Ishikawa (cell line): Measurements from ENCODE around the gene MPC2.

Experiments used
- CEBPB ChIP-seq: IDR thresholded peaks from 2 replicates; pipeline ENCODE4 v1.6.1; 2012
- CREB1 ChIP-seq: IDR thresholded peaks from 2 replicates; pipeline ENCODE4 v1.6.1; 2012; ENCODE audit warnings: low read depth
- EGR1 ChIP-seq: IDR thresholded peaks from 2 replicates; pipeline ENCODE4 v1.6.1; 2012
- EP300 ChIP-seq: IDR thresholded peaks from 2 replicates; pipeline ENCODE4 v1.6.1; 2012; ENCODE audit warnings: borderline replicate concordance
- FOXM1 ChIP-seq: IDR thresholded peaks from 2 replicates; pipeline ENCODE4 v1.6.1; 2012; ENCODE audit warnings: low read depth, borderline replicate concordance
- MAX ChIP-seq: IDR thresholded peaks from 2 replicates; pipeline ENCODE4 v1.6.1; 2012
- NFIC ChIP-seq: IDR thresholded peaks from 2 replicates; pipeline ENCODE4 v1.6.1; 2012
- RAD21 ChIP-seq: IDR thresholded peaks from 2 replicates; pipeline ENCODE4 v1.6.1; 2012; ENCODE audit warnings: low read depth
- REST ChIP-seq: IDR thresholded peaks from 2 replicates; pipeline ENCODE4 v1.6.1; 2012; ENCODE audit warnings: low read depth, mild to moderate bottlenecking
- TAF1 ChIP-seq: IDR thresholded peaks from 2 replicates; pipeline ENCODE4 v1.6.1; 2012; ENCODE audit warnings: low read depth, mild to moderate bottlenecking
- TCF12 ChIP-seq: IDR thresholded peaks from 2 replicates; pipeline ENCODE4 v1.6.1; 2012; ENCODE audit warnings: low read depth
- TEAD4 ChIP-seq: IDR thresholded peaks from 2 replicates; pipeline ENCODE4 v1.6.1; 2012
- YY1 ChIP-seq: IDR thresholded peaks from 2 replicates; pipeline ENCODE4 v1.6.1; 2012; ENCODE audit warnings: low read depth
- ZBTB7A ChIP-seq: IDR thresholded peaks from 2 replicates; pipeline ENCODE4 v1.6.1; 2012; ENCODE audit warnings: low read depth
- TF ChIP-seq, protein P1 (sequence below): IDR thresholded peaks from 2 replicates; pipeline ENCODE4 v1.6.1; 2012

MPC2 gene

DNA sequence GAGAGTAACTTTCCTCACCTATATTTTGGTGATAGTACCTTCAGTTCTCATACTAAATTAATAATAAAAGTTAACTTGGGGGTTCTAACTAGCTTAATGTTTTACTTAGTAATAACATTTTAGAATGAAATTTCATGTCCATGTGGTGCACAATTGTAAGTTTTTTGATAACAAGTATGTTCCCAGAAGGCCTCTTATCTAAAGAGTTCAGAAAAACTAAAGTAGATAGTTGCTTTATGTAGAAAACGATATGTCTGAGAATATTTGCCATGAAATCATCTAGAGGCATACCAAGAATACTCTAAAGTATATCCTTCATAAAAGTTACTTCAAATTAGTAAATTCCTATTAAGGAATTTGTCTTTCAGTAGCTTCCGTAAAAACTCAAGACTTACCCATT is 12.8 kb downstream of the MPC2 start:
- TF ChIP-seq CEBPB (no peak), CREB1 (no peak), EGR1 (no peak), EP300 (no peak), RAD21 (no peak), NFIC (no peak), FOXM1 (no peak), TEAD4 (no peak), REST (no peak), TCF12 (no peak), ZBTB7A (no peak), MAX (no peak), TAF1 (no peak), YY1 (no peak)
- TF ChIP-seq, protein P1, sequence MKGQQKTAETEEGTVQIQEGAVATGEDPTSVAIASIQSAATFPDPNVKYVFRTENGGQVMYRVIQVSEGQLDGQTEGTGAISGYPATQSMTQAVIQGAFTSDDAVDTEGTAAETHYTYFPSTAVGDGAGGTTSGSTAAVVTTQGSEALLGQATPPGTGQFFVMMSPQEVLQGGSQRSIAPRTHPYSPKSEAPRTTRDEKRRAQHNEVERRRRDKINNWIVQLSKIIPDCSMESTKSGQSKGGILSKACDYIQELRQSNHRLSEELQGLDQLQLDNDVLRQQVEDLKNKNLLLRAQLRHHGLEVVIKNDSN: no peak

DNA sequence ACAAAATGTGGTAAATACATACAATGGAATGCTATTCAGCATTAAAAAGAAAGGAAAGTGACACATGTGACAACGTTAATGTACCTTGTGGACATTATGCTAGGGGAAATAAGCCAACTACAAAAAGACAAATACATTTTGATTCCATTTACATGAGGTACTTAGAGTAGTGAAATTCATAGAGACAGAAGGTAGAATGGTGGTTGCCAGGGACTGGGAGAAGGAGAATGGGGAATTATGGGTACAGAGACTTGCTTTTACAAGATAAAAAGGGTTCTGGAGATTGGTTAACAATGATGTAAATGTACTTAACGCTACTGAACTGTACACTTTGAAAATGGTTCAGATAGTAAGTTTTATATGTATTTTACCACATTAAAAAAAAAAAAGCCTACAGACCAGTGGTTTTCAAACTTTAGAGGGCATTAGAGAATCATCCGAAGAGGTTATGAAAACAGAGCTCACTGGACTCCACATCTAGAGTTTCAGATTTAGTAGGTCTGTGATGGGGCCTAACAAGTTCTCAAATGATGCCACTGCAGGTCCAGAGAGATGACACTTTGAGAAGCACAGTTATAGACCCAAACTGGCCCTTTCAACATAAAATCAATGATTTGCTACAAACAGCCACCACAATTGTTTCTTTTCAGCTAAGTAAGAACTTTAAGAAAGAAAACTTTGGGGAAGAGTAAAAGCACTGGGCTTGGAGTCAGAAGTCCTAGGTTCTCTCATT is 13.4 kb downstream of the MPC2 start:
- TF ChIP-seq RAD21 (no peak), REST (no peak), FOXM1 (no peak), TAF1 (no peak), NFIC (no peak), TCF12 (no peak), EGR1 (no peak), EP300 (no peak), CREB1 (no peak), CEBPB (no peak), YY1 (no peak), ZBTB7A (no peak), TEAD4 (no peak), MAX (no peak)
- TF ChIP-seq, protein P1: no peak

DNA sequence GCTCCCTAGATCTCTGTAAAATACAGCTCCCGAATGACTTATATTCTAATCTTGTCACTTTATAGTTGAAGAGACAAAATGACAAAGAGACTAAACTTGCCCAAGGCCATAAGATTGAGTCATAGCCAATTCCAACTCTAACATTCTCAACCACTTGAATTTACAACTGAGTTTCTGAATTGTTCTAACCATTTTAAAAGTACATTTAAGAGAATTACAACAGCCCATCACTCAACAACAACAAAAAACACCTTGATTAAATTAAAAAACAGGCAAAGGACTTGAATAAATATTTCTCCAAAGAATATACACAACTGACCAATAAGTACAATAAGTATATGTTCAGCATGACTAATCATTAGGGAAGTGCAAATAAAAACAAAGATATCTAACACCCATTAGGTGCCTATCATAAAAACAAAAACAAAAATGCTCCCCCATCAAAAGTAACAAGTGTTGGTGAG is 14.2 kb downstream of the MPC2 start:
- TF ChIP-seq EGR1 (no peak), RAD21 (no peak), REST (no peak), TCF12 (no peak), TAF1 (no peak), NFIC (no peak), CREB1 (no peak), TEAD4 (no peak), YY1 (no peak), MAX (no peak)
- TF ChIP-seq, protein P1: no peak

- TF ChIP-seq ZBTB7A (no peak), TCF12 (no peak), CEBPB (no peak)
- TF ChIP-seq, protein P1: no peak
These were observed 14.8 kb downstream of the MPC2 start for GRCh38 chr1:167922023-167922422.
